Activated T-cell treated with anti-CD3 and anti-CD28 coated beads, Interleukin-2, amount 50 U/mL, for 48 hours (primary cell): ENCODE data around the gene LRRC75B.

Experiments used
- DNase-seq, 2 experiments: peaks; one replicate each; pipeline ENCODE4 v3.0.0-alpha.2; 2020

Gene LRRC75B

GRCh38 chr22:24584871-24585411, 7.9 kb downstream of the LRRC75B start:
- DNase-seq, result no peak

DNA sequence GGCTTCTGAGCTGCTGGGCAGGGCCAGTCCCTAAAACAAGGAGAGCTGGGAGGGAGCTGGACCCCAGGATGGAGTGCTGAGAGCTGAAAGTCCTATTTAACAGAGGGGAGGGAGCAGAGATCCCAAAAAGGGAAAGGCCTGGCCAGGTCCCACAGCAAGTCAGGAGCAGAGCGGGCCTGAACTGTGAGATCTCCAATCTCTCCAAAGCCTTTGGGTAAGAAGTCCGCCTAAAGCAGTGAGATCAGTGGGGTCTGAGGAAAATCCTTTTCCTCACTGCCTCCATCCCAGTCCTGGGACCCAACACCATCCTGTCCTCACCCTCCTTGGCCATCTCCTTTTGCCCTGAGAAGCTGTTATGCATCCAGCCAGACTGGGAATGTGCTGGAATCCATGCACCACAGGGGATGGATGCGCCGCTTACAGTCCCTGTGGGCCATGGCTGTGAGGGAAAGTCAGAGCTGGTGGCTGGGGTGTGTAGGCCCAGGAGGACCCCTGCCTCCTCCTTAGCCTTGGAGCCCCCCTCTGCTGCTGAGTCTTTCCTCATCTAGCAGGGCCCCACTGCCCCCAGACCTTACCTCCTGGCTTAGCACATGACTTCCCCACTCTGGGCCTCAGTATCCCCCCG, 8.6 kb downstream of the LRRC75B start:
- DNase-seq, result no peak

- no peak for DNase-seq
These were observed 9.4 kb downstream of the LRRC75B start for GRCh38 chr22:24583221-24584165.

DNA sequence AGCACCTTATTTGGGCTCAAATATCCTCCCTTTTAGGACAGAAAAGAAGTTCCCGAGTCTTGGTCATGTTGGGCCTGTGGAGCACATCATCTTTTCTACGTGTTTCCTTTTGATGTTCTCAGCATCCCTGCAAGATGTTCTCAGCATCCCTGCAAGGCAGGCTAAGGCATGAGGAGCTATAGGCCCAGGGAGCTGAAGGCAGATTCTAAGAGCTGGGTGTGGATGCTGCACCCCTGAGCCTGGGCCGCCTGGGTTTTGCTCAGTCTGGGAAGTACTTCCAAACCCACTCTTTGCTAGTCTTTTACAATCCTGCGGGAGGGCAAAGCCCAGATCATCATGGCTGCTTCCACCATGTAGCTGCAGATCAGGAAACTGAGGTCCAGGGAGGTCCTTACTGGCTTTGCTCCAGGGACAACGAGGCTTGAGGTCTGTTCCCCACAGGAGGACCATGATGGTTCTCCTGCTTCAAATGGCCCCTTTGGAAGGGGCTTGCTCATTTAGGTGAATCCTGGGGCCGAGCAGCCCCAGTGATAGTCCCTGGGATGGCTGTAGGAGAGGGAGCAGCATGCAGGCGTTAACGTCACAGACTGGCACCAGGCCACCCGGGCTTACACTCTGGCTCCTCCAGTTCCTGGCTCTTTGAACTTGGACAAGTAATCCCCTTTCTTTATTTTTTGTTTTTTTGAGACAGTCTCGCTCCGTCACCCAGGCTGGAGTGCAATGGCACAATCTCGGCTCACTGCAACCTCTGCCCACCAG, 10.6 kb downstream of the LRRC75B start:
- DNase-seq, result no peak

GRCh38 chr22:24580276-24580675, 12.6 kb downstream of the LRRC75B start:
- DNase-seq, result no peak

- no peak for DNase-seq
These were observed 13.6 kb downstream of the LRRC75B start for GRCh38 chr22:24579258-24579601.

GRCh38 chr22:24578355-24579257, 14.3 kb downstream of the LRRC75B start:
- no peak for DNase-seq

DNA sequence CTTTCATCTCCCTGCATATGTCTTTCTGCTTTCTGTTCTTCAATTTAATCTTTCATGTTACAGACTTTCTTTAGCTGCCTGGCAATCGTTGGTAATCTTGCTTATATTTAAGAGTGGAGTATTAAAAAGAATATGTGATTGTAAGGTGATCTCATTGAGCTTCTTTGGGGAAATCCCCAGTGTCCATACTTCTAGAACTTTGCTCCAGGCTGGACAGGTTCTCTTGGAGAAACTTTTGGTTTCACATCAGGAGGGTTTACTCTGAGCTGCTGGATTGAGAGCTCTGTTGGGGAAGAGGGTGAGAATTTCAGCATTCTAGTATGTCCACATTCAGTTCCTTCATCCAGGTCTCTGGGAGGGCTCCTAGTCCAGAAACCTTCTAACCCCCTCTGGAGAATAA, 16.1 kb downstream of the LRRC75B start:
- no peak for DNase-seq

DNA sequence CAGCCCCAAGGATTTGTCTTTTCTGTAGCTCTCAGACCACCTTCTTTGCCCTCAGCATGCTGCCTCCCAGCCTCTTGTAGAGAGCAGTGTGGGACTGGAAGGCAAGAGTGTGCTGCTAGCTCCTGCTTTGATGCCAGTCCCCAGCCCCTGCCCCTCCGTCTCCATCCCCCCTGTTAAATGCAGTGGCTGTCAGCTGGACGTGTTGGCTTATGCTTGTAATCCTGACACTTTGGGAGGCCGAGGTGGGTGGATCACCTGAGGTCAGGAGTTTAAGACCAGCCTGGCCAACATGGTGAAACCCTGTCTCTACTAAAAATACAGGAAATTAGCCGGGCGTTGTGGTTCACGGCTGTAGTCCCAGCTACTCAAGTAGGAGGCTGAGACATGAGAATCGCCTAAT, 21.6 kb downstream of the LRRC75B start:
- no peak for DNase-seq

- no peak for DNase-seq
These were observed 25.2 kb downstream of the LRRC75B start for GRCh38 chr22:24567668-24568067.

- DNase-seq, result no peak
These were observed 25.9 kb downstream of the LRRC75B start for GRCh38 chr22:24566899-24567511.

DNA sequence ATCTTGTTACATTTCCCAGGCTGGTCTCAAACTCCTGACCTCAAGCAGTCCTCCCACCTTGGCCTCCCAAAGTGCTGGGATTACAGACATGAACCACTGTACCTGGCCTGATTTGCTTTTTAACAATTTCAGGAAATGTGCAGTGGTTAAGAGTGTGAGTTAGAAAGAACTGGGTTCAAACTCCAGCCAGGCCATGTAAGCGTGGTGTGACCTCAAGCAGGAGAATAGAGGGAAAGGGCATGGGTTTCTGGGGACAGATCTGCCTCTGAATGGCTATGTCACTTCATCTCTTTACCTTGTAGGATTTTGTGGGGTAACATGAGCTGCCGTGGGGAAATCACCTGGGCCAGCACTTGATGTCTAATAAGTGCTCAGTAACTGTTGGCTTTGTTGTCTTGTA, 27.8 kb downstream of the LRRC75B start:
- DNase-seq, result no peak

DNA sequence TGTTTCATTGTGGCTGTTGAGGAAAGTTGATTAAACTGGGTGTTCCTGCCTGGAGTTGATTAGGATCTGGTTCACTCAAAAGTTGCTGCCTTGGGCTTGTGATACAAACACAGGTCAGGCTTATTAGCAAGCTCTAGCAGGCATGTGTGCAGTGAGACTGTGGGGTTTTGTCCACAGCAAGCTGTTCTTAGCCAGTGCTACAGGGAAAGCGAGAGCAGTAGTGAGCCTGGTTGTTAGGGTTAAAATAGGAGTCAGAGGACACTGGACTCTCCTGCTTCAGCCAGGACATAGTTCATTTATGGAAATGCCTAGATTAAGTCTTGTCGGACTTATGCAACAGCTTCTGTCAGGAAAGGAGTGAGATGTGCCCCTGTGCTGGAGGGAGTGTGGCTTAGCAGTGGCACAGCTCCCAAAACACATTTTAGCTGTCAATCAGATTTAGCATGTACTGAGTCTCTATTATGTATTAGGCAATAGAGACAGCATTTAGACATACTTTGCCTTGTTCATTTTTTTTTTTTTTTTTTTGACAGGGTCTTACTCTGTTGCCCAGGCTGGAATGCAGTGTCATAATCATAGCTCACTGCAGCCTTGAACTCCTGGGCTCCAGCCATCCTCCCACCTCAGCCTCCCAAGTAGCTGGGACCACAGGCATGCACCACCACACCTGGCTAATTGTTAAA, 28.4 kb downstream of the LRRC75B start:
- no peak for DNase-seq

DNA sequence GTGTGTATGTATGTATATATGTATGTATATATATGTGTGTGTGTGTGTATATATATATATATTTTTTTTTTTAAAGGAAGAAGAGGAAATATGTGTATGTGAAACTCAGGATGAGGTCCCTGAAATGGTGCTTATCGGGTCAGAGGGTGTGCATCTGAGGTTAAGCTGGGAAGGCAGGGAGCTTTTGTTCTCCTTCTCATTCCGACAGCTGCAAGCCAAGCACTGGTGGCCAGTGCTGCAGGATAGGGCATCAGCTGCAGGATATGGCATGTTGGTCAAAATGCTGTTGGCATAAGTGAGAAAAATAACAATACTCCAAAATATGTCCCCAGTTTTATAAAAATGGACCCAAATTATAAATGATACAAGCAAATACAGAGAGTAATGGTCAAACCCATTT, 29.6 kb downstream of the LRRC75B start:
- DNase-seq, result no peak

DNA sequence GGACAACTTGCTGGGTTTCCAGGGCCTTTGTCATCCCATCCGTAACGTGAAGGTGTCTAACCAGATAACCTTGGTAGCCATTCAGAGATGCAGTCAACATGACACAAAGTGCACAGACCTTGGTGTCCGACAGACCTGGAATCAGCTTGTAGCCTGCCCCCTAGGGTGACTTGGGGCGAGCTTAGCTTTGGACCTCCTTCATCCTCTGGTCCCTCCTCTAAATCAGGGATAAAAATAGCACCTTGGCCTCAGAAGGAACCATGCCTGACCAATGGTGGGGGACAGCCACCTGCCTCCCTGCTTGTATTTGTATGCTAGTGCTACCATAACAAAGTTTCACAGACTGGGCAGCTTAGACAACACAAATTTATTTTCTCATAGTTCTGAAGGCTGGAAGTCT, 33.4 kb downstream of the LRRC75B start:
- DNase-seq, result no peak

DNA sequence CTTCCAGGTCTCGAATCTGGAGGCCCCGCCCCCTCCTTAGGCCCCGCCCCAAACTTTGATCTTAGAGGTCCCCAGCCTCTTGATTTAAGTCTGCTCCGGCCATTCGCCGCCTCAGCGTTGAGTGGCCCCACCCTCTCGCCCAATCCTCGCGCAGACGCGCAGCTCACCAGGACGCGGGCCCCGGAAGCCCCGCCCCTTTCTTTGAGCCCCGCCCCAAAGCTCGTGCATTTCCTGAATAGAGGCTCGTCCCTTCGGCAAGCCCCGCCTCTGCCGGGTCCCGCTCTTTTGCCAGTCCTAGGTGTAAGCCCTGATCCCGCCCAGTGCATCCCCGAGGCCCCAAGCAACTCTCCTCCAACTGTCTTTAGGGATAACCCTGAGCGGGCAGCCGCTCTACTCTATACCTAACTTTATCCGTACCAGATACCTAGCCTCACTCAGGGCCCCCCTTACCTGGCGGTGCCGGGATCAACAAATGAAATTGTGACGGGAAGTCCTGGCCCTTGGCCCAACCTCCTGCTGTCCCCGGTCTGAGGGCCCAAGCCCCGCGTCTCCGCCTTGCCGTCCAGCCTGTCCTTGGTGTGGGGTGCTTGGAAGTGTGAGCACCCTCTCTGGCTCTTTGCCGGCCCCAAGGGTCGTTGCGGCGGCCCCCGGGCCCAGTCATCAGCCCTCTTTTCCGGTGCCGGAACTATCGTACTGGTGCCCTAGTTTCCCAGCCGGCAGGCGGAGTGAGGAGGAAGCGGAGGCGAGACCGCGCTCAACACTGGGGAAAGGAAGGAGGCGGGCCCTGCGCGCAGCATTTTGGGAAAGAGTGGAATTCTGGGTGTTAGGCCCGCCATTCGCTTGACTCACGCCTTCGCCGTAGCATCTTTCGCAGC, 37.5 kb downstream of the LRRC75B start, which contains the start of gene SNRPD3:
SNRPD3 (plus strand) TSS at position 835 of the 875 bp plus-strand sequence. CDS start 1,676 bp downstream, outside the sequence.
- peak; percentile 100 for DNase-seq

DNA sequence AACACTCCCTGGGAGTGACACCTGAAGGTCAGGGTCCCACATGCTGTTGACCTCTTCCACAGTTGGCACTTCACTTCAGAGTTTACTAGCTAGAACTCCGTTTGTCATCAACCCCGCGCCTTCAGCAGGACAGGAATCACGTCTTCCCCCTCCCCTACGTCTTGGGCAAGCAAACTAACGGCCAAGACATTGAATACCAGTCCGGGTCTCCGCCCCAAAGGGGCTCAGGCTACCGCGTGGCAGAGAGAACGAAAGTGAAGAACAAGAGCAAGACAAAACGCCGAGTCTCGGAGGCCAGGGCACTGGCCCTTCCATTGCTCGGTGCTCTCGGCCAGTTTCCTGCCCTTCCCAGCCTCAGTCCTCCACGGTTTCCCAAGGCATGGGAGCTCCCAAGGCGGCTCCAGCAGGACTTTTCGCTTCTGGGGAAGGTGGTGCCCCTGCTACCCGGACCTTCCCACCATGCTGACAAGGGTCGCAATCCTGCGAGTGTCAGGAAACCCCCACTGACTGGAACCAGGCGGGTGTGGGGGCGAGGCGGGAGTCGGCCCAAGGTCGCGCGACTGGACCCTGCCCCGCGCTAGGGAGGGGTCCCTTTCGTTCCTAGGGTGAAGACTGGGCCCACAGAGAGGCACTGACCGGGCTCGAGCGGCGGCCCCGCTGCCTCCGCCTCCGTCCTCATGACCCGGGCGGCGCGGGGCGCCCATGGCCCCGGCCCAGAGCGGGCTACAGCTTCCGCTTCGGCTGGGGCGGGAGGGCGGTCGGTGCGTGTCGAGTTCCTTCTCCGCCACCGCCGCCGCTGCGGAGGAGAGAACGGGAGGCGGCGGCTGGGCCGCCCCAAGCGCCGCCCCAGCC, 38.3 kb downstream of the LRRC75B start, which contains the start of gene GUCD1:
GUCD1 (minus strand) TSS at position 826 of the 852 bp plus-strand sequence; CDS start at position 679, 147 bp downstream.
- DNase-seq, result peak; percentile 58 to 61

- DNase-seq, result no peak
These were observed 39.1 kb downstream of the LRRC75B start for GRCh38 chr22:24553597-24554312.
